Measurements from ENCODE around the gene EVC.
A peak's percentile ranks its signal among the peaks of the same experiment; 100 is the strongest.

The EVC gene

GRCh38 chr4:5755161-5755560 lies 44.2 kb downstream of the EVC start:
- DNase-seq (ENCODE audit: low read depth), result no peak

- DNase-seq (ENCODE audit: low read depth), result no peak
Measured at GRCh38 chr4:5755679-5756078, 44.7 kb downstream of the EVC start.

DNA sequence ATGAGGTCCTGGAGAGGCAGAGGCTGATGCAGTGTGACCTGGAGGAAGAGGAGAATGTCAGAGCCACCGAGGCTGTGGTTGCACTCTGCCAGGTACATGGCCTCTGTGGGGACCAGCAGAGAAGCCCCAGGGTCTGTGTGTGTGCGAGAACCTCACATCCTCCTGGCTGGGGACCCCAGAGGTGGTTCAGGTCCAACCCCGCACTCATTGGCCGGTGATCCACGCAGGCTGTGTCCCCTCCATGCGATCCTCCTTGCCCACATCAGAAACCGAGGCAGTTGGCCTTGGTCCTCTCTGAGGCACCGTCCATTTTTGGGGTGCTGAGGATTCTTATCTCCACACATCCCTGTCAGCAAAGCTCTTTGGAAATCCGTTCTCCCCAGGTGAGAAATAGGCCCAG lies 45.3 kb downstream of the EVC start:
- DNase-seq (ENCODE audit: low read depth), result no peak

DNA sequence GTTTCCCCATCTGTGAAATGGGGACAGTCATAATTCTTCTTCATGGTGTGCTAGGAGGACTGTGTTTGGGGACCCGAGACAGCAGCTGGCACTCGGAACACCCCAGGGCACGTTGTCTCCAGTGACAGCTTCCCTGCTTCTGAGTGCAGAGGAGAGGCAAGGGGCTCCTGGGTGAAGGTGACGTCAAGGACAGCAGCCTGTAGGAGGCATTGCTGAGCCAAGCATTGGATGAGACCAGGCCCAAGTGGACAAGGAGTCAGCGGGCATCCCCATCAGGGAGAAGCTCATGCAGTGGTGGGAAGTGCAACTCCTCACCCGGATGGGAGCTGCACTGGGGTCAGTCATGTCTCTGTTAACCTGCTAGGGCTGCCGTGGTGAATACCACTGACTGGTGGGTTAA lies 46.1 kb downstream of the EVC start:
- no peak for DNase-seq (ENCODE audit: low read depth)

DNA sequence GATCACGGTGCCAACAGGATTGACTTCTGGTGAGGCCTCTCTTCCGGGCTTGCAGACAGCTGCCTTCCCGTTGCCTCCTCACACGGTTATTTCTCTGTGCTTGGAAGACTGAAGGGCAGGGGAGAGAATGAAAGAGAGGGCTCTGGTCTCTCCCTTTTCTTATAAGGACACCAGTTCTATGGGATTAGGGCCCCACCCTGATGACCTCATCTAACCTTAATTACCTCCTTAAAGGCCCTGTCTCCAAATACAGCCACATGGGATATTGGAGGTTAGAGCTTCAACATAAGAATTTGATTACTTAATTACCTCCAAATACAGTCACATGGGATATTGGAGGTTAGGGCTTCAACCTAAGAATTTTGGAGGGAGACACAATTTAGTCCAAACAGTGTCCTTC lies 46.5 kb downstream of the EVC start:
- no peak for DNase-seq (ENCODE audit: low read depth)

GRCh38 chr4:5757954-5758353 lies 47.0 kb downstream of the EVC start:
- DNase-seq (ENCODE audit: low read depth), result no peak

- DNase-seq (ENCODE audit: low read depth), result peak; percentile 98
Measured at GRCh38 chr4:5758741-5759140, 47.7 kb downstream of the EVC start.

- DNase-seq (ENCODE audit: low read depth), result no peak
Measured at GRCh38 chr4:5759236-5760075, 48.5 kb downstream of the EVC start.

DNA sequence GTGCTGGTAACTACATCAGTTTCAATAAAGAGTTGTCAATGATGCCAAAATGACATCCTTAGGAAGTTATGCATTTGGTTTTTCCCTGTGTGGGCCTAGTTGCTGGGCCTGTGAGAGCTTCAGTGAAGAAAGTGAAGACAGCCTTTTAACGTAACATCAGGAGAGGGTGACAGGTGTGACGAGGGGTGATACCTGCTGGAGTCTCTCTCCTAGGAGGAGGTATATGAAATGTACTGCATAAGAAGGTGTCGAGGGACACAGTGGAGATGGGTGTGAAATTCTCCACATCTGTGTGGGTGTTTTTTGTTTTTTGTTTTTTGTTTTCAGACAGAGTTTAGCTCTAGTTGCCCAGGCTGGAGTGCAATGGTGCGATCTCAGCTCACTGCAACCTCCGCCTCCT lies 49.2 kb downstream of the EVC start:
- no peak for DNase-seq (ENCODE audit: low read depth)

GRCh38 chr4:5760936-5761480 lies 50.0 kb downstream of the EVC start:
- DNase-seq (ENCODE audit: low read depth), result no peak

DNA sequence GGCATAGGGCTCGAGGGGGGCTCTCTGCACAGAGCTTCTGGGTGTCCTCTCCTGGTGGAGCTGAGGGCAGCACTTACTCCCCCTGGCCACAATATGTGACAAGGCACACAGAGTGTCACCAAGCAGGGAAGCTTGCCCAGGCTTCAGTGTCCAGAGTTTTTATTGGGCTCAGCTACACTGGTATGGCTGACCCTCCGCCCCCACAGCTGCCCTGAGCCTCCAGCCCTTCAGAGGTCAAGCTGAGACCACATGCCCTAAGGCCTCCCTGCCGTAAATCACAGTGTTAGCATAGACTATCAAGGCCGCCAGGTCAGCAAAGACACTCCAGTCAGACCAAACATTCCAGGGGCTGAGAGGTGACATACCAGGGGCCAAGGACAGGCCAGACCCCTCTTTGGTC lies 59.0 kb downstream of the EVC start:
- DNase-seq (ENCODE audit: low read depth), result no peak

GRCh38 chr4:5772528-5773270 lies 61.7 kb downstream of the EVC start:
- DNase-seq (ENCODE audit: low read depth), result no peak

GRCh38 chr4:5773271-5773555 lies 62.2 kb downstream of the EVC start:
- no peak for DNase-seq (ENCODE audit: low read depth)

DNA sequence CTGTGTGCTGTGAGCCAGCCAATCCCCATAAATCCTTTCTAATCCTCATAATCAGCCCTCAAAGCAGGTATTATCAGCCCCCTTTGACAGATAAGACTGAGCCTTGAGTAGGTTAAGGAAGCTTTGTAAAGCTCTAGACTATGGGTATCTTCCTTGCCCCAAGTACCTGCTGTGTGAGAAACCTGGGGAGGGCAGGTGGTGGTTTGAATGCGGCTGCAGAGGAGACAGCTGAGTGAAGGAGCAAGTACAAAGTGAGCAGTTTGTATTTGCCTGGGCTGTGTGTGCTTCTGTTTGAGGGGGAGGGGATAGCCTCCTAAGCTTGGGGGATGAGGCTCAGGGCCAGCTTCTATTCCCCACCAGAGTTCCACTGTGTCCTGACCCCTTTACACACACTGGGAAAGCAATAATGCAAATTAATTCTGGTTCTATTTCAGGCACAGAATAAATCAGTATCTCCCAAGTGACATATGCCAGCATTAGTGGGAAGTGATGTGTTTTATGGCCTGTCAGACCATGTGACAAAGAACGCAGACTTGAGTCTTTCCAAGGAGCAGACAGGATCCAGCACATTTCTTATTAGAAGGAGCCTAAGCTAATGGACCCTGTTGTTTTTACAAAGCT lies 63.5 kb downstream of the EVC start:
- DNase-seq (ENCODE audit: low read depth), result no peak

DNA sequence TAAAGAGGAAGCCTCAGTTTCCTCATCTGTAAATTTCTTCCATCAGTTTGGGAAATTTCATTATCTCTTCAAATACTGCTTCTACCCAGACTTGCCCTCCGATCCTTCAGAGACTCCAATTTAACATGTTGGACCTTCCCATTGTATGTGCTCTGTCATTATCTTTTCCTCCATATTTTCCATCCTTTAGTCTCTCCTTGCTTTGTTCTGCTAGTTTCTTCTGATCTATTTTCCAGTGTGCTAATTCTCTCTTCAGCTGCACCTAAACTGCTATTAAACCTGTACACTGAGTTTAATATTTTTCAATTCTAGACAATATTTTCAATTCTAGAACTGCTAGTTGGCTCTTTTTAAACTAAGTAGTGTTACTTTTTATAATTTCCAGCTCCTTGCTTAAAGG lies 65.5 kb downstream of the EVC start:
- DNase-seq (ENCODE audit: low read depth), result no peak

DNA sequence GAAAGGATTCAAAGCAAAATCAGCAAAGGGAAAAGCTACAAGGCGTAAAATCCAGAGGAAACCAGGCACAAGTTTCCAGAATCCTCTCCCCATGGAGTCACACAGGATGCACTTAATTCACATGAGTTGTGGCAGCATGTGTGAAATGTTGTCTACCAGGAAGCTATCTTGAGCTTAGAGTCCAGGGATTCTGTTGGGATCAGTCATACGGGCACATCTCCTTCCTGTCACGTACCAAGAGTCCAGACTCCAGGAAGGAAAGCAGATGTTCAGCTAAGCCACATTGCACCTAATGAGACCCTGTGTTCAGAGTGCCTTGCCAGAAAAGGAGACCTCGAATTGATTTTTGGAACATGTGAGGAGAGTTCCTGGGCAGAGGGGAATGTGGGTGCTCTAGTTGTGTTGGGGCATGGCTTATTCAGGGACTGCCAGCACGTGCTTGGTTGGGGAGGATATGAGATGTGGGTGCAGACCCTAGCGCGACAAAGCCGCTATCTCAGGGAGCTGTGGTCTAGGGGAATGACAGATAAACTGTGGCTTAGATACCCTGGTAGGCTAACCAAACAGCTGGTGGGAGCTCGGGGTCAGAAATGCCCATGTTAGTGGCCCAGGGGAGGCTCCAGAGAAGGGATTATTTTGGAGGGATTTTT lies 70.0 kb downstream of the EVC start:
- DNase-seq (ENCODE audit: low read depth), result peak; percentile 77

DNA sequence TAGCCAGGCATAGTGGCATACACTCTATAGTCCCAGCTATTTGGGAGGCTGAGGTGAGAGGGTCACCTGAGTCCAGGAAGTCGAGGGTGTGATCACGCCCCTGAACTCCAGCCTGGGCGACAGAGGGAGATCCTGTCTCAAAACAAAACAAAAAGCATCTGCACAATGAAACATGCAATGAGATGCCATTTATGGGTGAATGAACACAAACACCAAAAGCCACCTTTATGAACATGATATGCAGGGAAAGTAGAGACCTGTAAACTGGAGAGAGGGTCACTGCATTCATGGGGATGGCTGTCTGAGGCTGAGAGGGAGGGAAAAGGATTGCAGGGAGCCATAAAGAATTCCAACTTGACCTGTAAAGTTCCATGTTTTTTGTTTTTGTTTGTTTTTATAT lies 70.7 kb downstream of the EVC start:
- no peak for DNase-seq (ENCODE audit: low read depth)

DNA sequence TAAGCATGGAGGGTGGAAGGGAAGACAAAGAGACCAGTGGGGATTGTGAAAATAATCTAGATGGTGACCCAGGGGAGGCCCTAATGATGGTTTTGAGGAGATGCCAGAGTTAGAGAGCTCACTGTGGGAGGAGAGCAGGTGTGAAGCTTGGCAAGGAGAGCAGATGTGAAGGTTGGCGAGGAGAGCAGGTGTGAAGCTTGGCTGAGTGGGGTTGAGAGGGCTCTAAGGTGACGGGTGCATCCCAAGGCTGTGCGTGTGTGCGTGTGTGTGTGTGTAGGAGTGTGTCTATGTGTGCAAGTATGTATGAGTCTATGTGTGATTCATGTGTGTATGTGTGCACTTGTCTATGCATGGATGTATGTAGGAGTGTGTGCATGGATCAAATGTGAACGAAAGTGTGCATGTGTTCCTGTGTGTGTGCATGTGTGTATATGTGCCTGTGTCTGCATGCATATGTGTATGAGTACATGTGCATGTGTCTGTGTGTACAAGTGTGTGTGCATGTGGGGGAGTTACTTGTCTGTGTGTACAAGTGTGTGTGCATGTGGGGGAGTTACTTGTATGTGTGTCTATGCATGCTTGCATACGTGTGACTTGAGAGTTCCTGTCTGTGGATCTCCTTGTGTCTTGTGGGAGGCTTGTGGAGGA lies 72.0 kb downstream of the EVC start:
- DNase-seq (ENCODE audit: low read depth), result no peak

DNA sequence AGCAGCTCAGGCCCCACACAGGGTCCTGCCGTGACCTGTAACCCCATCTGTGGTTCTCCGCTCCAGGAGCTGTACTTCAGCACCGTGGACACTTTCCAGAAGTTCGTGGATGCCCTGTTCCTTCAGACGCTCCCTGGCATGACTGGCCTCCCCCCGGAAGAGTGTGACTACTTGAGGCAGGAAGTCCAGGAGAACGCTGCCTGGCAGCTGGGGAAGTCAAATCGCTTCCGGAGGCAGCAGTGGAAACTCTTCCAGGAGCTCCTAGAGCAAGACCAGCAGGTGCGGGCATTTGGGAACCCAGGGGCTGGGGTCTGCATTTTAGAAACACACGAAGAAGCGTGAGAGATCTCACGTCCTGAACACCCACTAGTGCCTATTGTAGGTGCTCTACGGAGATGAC lies 72.5 kb downstream of the EVC start:
- no peak for DNase-seq (ENCODE audit: low read depth)

DNA sequence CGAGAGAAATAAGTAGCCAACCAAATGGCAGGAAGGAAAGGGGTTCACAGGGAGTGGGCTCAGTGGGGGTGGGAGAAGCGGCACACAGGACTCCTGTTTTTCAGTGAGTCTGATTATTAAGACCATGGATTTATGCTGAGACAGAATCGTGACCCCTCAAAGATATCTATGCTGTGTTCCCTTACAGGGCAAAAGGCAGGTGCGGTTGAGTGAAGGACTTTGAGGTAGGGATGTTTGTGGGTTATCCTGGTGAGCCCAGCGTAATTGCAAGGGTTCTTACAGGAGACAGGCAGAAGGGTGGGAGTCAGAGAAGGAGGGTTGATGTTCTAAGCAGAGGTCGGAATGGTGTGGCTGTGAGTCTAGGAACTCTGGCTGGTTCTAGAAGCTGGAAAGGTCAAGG lies 73.0 kb downstream of the EVC start:
- DNase-seq (ENCODE audit: low read depth), result no peak

- DNase-seq (ENCODE audit: low read depth), result no peak
Measured at GRCh38 chr4:5784960-5785611, 74.1 kb downstream of the EVC start.
